ENCODE data around the gene HOMER2. TPM values are rescaled to one million over a fixed set of nuclear protein-coding genes. Genes with fewer than 3 reads are reported as not detected.

Gene HOMER2
- total RNA-seq, 1 experiment from 2014 or later: 49.4 TPM

DNA sequence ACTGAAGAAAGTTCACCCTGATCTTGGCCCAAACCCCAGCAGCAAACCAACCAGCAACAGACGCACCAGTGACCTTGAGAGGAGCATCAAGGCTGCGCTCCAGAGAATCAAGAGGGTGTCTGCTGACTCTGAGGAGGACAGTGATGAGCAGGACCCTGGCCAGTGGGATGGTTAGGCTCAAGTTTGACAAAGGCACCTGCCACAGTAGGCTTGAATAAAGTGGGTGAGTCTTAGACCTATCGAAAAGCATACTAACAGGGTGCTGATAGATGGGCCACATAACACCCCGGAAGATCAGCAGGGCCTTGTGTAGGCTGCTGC is 119.2 kb downstream of the HOMER2 start:
- intact Hi-C loops (cut with micrococcal nuclease; ENCODE audit: unreplicated experiment): loop anchor here (10.0 kb wide), 1 partner anchor 151 kb away; the partner anchor contains the start of gene RAMAC
- peak overlapping the region; percentile 82 for H3K27ac Mint-ChIP-seq (ENCODE audit: unreplicated experiment)
- peaks cover 25% of the 10 kb centered on the region for H3K4me1 Mint-ChIP-seq (ENCODE audit: low read depth, unreplicated experiment)
- no peak for TF ChIP-seq CTCF (IDR thresholded peaks at IDR 0.05; ENCODE audit: unreplicated experiment)
- H3K4me3 Mint-ChIP-seq (ENCODE audit: low read depth, unreplicated experiment): peak overlapping the region; percentile 31
- no peak for DNase-seq
- no peaks in the 10 kb centered on the region for H3K27me3 Mint-ChIP-seq (ENCODE audit: unreplicated experiment)
- H3K36me3 Mint-ChIP-seq (ENCODE audit: insufficient read depth, unreplicated experiment): peaks cover 80% of the 10 kb centered on the region
- CTCF ChIA-PET: interaction anchor here (0.6 to 1.2 kb wide), 10 partner anchors 16 to 1192 kb away, joined by 3 to 6 read pairs (median 3); partner anchors contain the start of genes AP3B2 and C15orf40
- BruUV-seq (replicated peaks): no TSS peak
- H3K9me3 Mint-ChIP-seq (ENCODE audit: low read depth, unreplicated experiment): no peaks in the 10 kb centered on the region

DNA sequence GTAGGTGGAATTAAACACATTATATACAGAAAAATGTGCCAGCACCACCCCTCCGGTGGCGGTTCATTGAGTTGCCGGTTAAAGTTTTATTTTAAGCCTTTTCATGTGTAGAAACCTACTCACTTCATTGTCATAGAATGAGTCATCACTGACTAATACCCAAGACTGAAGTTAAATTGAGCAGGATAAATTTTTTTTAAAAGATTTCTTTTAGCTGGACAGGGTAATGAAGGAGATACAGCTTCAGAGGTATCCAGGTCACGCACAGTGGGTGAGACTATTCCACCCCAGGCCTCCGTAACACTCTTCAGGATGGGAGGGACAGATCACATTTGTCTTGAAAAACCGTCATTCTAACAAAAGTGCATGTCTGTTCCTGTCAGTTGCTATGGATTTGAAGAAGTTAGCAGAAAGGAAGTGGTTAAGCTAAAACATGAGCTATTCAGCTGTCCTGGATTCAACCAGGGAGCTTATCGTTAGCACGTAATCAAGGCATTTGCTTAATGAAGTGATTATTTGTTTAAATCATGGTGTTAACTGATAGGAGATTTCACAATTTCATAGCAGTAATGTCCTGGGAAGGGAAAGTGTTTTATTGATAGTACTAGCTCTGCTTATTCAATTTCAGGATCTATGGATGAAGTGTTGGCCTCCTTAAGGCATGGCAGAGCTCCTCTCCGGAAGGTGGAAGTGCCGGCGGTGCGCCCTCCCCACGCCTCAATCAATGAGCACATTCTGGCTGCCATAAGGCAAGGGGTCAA is 119.7 kb downstream of the HOMER2 start:
- no TSS peak for BruUV-seq (replicated peaks)
- intact Hi-C loops (cut with micrococcal nuclease; ENCODE audit: unreplicated experiment): loop anchor here (10.0 kb wide), 1 partner anchor 152 kb away; the partner anchor contains the start of gene RAMAC
- no peaks in the 10 kb centered on the region for H3K9me3 Mint-ChIP-seq (ENCODE audit: low read depth, unreplicated experiment)
- peak overlapping the region; percentile 31 for H3K4me3 Mint-ChIP-seq (ENCODE audit: low read depth, unreplicated experiment)
- CTCF ChIA-PET: interaction anchor here (0.6 to 1.3 kb wide), 12 partner anchors 17 to 292 kb away, joined by 3 to 6 read pairs (median 3); partner anchors contain the start of genes AP3B2, C15orf40 and RPS17
- peaks cover 25% of the 10 kb centered on the region for H3K4me1 Mint-ChIP-seq (ENCODE audit: low read depth, unreplicated experiment)
- H3K36me3 Mint-ChIP-seq (ENCODE audit: insufficient read depth, unreplicated experiment): peaks cover 85% of the 10 kb centered on the region
- no peak for TF ChIP-seq CTCF (IDR thresholded peaks at IDR 0.05; ENCODE audit: unreplicated experiment)
- no peaks in the 10 kb centered on the region for H3K27me3 Mint-ChIP-seq (ENCODE audit: unreplicated experiment)
- peak; percentile 41 for DNase-seq
- peak overlapping the region; percentile 82 for H3K27ac Mint-ChIP-seq (ENCODE audit: unreplicated experiment)

DNA sequence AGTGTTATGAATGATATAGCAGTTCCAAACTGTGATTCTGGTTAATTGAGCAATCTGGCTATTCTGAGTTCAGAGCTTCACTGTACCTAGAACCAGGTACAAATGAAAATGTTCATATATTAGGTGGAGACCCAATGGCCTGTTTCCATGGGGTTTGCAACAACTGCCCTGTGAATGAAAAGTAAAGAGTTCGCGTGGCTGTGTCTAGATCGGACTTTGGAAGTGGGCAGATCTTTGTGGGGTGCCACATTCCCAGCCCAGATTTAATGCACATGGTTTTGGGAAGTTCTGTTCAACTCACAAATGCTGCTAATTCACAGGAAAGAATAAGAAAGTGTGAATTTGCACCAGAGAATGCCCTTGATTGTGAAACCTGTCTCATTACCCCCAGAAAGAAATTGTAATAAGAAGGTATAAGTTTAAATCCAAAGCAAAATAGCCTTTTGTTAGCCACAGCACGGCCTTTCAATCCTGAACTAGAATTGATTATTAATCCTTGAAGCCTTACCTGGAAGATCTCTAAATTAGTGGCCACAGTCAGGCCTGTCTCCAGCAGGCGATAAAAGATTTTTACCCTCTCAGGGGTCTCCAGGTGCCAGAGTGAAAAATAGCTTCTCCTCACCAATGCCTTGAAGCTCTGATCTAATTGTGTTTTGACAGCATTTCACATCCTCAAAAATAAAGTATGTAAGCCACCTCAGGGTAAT is 120.5 kb downstream of the HOMER2 start:
- Mint-ChIP-seq H3K36me3 (ENCODE audit: insufficient read depth, unreplicated experiment) (peaks cover 90% of the 10 kb centered on the region), H3K4me3 (ENCODE audit: low read depth, unreplicated experiment) (peak overlapping the region; percentile 31)
- no peak for DNase-seq

More for the DNA sequence above, 120.5 kb downstream of the HOMER2 start:
- Mint-ChIP-seq H3K27me3 (ENCODE audit: unreplicated experiment) (no peaks in the 10 kb centered on the region), H3K4me1 (ENCODE audit: low read depth, unreplicated experiment) (peaks cover 25% of the 10 kb centered on the region), H3K27ac (ENCODE audit: unreplicated experiment) (peak overlapping the region; percentile 82), H3K9me3 (ENCODE audit: low read depth, unreplicated experiment) (no peaks in the 10 kb centered on the region)
- BruUV-seq (replicated peaks): no TSS peak
- CTCF ChIA-PET: interaction anchor here (0.8 to 1.3 kb wide), 5 partner anchors 111 to 292 kb away, joined by 3 to 5 read pairs (median 4); partner anchors contain the start of gene RPS17
- TF ChIP-seq CTCF (IDR thresholded peaks at IDR 0.05; ENCODE audit: unreplicated experiment): no peak
- intact Hi-C loops (cut with micrococcal nuclease; ENCODE audit: unreplicated experiment): loop anchor here (10.0 kb wide), 1 partner anchor 153 kb away; the partner anchor contains the start of gene RAMAC

Measured in Calu3 (cell line).